KOPT-K1 (cell line): ENCODE measurements around the gene PHF13.

Experiments
- H3K27ac ChIP-seq: fragments of 200-600 bp; sonication (generic); 2 replicates; pipeline ENCODE4 v1.5.1; 2016; ENCODE audit warnings: antibody characterized with exemption, mild to moderate bottlenecking, low read depth, low read length; ENCODE audit not compliant: poor library complexity, severe bottlenecking
- H3K36me3 ChIP-seq: fragments of 200-600 bp; sonication (generic); 2 replicates; pipeline ENCODE4 v1.5.1; 2017; ENCODE audit warnings: antibody characterized with exemption, mild to moderate bottlenecking, low read length, moderate library complexity; ENCODE audit not compliant: insufficient read depth
- H3K9me3 ChIP-seq: fragments of 200-600 bp; sonication (generic); 2 replicates; pipeline ENCODE4 v1.5.1; 2017; ENCODE audit warnings: antibody characterized with exemption, low read length, mild to moderate bottlenecking; ENCODE audit not compliant: insufficient read depth, poor library complexity, severe bottlenecking

The PHF13 gene

GRCh38 chr1:6613361-6614018 is at the start of gene PHF13:
Gene PHF13, plus strand, starts transcription at chr1:6613731. Its CDS starts 336 bp downstream, at chr1:6614067.
- Histone ChIP-seq H3K36me3 (peaks cover 21% of the 10 kb centered on the region), H3K27ac (peak within 1 kb of the TSS; percentile 78), H3K9me3 (no peaks in the 10 kb centered on the region)

- H3K36me3 ChIP-seq = no peaks in the 10 kb centered on the region
- H3K27ac ChIP-seq = no peak overlapping the region
- no peaks in the 10 kb centered on the region for H3K9me3 ChIP-seq
These were observed 44.5 kb upstream of the PHF13 start for GRCh38 chr1:6569033-6569432.

GRCh38 chr1:6570100-6570499 is 43.4 kb upstream of the PHF13 start:
- no peaks in the 10 kb centered on the region for H3K36me3 ChIP-seq
- H3K9me3 ChIP-seq = no peaks in the 10 kb centered on the region
- no peak overlapping the region for H3K27ac ChIP-seq

GRCh38 chr1:6570987-6571386 is 42.5 kb upstream of the PHF13 start:
- Histone ChIP-seq H3K36me3 (no peaks in the 10 kb centered on the region), H3K9me3 (no peaks in the 10 kb centered on the region)

GRCh38 chr1:6572653-6573383 is 40.7 kb upstream of the PHF13 start:
- no peak overlapping the region for H3K27ac ChIP-seq
- H3K36me3 ChIP-seq = no peaks in the 10 kb centered on the region
- no peaks in the 10 kb centered on the region for H3K9me3 ChIP-seq

More at GRCh38 chr1:6570987-6571386, 42.5 kb upstream of the PHF13 start:
- no peak overlapping the region for H3K27ac ChIP-seq

GRCh38 chr1:6574025-6574620 is 39.4 kb upstream of the PHF13 start:
- H3K9me3 ChIP-seq = no peaks in the 10 kb centered on the region
- no peak overlapping the region for H3K27ac ChIP-seq
- H3K36me3 ChIP-seq = no peaks in the 10 kb centered on the region

GRCh38 chr1:6574818-6575217 is 38.7 kb upstream of the PHF13 start:
- Histone ChIP-seq H3K36me3 (no peaks in the 10 kb centered on the region), H3K9me3 (no peaks in the 10 kb centered on the region), H3K27ac (no peak overlapping the region)

GRCh38 chr1:6577831-6578525 is 35.6 kb upstream of the PHF13 start:
- Histone ChIP-seq H3K27ac (no peak overlapping the region), H3K36me3 (peaks cover 8% of the 10 kb centered on the region; the same call in 1 of the 2 replicates), H3K9me3 (no peaks in the 10 kb centered on the region)

- Histone ChIP-seq H3K36me3 (peaks cover 8% of the 10 kb centered on the region; the same call in 1 of the 2 replicates), H3K9me3 (no peaks in the 10 kb centered on the region), H3K27ac (no peak overlapping the region)
These were observed 34.7 kb upstream of the PHF13 start for GRCh38 chr1:6578624-6579373.

GRCh38 chr1:6579374-6580118 is 34.0 kb upstream of the PHF13 start, which contains the start of gene ZBTB48:
Gene ZBTB48, plus strand, starts transcription at chr1:6579994. Its CDS starts 616 bp downstream, at chr1:6580610.
- Histone ChIP-seq H3K27ac (peak within 1 kb of the TSS; percentile 55), H3K36me3 (peaks cover 8% of the 10 kb centered on the region; the same call in 1 of the 2 replicates), H3K9me3 (no peaks in the 10 kb centered on the region)

GRCh38 chr1:6580119-6580592 is 33.4 kb upstream of the PHF13 start:
- peak overlapping the region; percentile 55 for H3K27ac ChIP-seq
- H3K36me3 ChIP-seq = peaks cover 8% of the 10 kb centered on the region; the same call in 1 of the 2 replicates
- H3K9me3 ChIP-seq = no peaks in the 10 kb centered on the region

GRCh38 chr1:6580593-6581409 is 32.7 kb upstream of the PHF13 start:
- H3K27ac ChIP-seq = peak overlapping the region; percentile 55
- peaks cover 8% of the 10 kb centered on the region; the same call in 1 of the 2 replicates for H3K36me3 ChIP-seq
- no peaks in the 10 kb centered on the region for H3K9me3 ChIP-seq
